ENCODE results near the gene LLCFC1.
"Not testable (repeated sequence)": the region's sequence is repeated elsewhere in the genome, so short reads cannot be mapped to it uniquely, and the experiment has no call there.

The LLCFC1 gene

DNA sequence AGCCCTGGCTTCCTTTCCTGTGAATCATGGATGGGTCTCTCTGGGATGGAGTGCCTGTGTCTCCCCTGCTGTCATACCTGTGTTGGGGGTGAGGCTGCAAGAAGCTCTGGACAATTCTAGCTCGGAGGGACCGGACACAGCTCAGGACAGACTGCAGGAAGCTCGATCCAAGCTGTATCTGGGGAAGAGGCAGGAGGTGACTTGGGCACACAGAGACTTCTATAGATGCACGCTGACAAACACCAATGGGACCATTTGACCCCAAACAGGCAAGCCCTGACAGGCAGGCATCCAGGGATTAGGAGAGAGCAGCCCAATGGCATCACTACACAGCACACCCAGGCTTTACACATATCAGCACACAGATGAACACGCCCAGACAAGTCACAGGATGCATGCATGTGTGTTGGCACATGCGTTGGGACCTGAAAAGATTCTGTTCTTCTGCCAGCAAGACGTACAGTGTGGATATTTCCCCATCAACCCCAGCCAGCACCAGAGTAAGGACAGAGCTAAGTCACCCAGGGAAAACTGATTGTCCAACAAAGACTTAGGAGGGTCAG is 4.5 kb downstream of the LLCFC1 start:
- no peak for DNase-seq

- no peak for DNase-seq
These were observed 5.7 kb downstream of the LLCFC1 start for GRCh38 chr7:142945001-142945400.

- no peak for DNase-seq
These were observed 9.3 kb downstream of the LLCFC1 start for GRCh38 chr7:142948603-142949002.

DNA sequence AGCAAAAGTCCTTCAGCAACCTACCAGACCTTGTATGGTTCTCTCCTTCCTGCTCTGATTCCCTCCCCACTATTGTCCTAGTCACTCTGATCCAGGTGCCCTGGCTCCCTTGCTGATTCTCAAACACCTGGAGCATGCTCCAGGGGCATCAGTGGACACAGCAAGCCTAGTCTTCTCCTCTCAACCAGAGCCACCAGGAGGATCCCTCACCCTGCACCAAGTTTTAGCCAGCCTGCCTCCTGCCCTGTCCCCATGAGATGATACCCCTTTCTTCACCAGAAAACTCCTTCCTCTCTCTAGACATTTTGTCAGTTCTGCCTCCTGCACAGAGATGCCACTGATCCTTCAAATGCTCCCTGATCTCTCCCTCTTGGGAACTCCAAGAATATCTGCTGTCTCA is 11.0 kb downstream of the LLCFC1 start:
- no peak for DNase-seq

GRCh38 chr7:142954680-142955268 is 15.5 kb downstream of the LLCFC1 start:
- DNase-seq = no peak

- no peak for DNase-seq
These were observed 17.8 kb downstream of the LLCFC1 start for GRCh38 chr7:142956951-142957623.

DNA sequence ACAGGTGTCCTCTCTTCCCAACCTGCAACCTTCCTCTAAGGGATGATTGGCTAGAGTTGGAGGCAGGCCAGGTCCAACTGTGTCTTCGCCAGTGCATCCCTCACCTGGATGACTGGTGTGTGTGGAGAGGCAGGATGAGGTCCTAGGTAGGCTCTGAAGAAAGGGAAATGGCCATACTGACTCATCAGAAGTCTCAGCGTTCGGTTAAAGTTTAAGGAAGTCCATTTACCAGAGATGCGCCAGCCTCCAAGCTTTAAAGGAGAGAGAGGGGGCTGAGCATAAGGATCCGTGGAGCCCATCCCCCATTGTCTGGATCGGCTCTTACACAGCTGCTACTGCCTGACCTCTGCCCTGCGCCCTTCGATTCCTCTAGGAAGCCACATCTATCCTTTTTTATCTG is 18.4 kb downstream of the LLCFC1 start:
- no peak for DNase-seq

DNA sequence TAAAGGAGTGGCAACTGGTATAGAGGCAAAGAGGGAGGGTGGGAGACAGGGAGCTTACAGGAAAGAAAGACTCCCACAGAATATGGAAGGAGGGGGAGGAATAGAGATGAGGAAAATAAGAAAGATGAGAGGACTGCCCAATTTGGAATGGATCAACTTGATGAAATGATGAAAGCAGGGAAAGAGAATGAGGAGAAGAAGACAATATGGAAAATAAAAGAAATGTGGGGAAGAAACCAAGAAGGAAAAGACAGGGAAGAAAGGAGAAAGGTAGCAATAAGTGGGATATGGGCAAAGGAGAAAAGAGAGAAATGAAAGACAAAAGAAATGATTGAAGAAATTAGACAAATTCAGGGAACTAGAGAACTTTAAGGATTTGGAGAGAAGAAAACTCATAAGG is 19.9 kb downstream of the LLCFC1 start:
- no peak for DNase-seq

DNA sequence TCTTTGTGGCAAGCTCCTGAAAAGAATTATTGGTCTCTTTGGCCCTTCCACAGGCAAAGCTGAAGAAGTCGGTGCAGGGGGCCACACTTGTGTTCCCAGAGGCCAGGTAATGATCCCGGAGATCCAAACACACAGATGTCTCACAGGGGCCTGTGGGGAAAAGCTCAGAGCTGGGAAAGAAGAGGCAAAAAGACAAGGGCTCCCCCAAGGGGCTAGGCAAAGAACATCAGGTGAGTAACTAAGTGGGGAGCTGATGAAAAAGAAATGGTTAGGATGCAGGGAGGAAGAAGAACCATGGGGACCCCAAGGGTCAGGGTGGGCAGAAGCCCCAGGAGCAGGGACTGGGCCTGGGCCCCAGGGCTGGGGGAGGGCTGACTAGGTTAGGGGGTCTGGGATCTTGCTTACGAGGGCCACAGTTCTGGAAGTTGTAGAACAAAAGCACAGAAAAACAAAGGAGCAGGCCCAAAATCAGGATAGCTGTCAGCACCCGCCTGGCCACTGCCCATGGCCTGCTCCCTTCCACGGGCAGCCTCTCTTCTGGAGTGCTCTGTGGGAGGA is 21.8 kb downstream of the LLCFC1 start:
- no peak for DNase-seq

GRCh38 chr7:142961595-142961972 is 22.3 kb downstream of the LLCFC1 start:
- DNase-seq = no peak

GRCh38 chr7:142961973-142962926 is 23.0 kb downstream of the LLCFC1 start, which contains the start of gene KEL:
Gene KEL, minus strand, starts transcription at chr7:142962363. Its CDS starts 157 bp downstream, at chr7:142962206.
- no peak for DNase-seq

DNA sequence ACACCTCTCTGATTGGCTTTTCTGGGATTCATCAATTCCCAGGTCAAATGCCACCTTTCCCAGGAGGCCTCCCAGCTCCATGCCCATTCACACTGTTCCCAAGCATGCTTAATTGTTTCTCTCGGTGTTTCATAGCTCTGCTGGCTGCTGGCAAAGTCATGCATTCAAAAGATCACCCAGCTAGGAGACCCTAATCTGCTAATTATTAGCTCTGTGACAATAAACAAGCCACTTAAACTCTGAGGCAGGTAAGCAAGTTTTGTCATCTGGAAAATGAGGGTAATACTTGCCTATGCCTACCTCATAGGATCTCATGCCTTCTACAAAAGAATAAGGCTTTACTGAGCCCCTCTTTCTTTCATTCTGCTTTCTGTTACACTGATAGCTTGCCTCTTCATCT is 23.7 kb downstream of the LLCFC1 start:
- DNase-seq = no peak

GRCh38 chr7:142963993-142964392 is 24.7 kb downstream of the LLCFC1 start:
- DNase-seq = no peak

GRCh38 chr7:142964502-142965246 is 25.4 kb downstream of the LLCFC1 start:
- no peak for DNase-seq

- no peak for DNase-seq
These were observed 28.9 kb downstream of the LLCFC1 start for GRCh38 chr7:142968229-142968628.

GRCh38 chr7:142969183-142969582 is 29.9 kb downstream of the LLCFC1 start:
- no peak for DNase-seq

- DNase-seq = no peak
These were observed 35.3 kb downstream of the LLCFC1 start for GRCh38 chr7:142974626-142975025.

- DNase-seq = not testable (repeated sequence)
These were observed 39.1 kb downstream of the LLCFC1 start for GRCh38 chr7:142978402-142978801.

GRCh38 chr7:142983825-142984224 is 44.5 kb downstream of the LLCFC1 start:
- DNase-seq = no peak

GRCh38 chr7:142984297-142984696 is 45.0 kb downstream of the LLCFC1 start:
- no peak for DNase-seq

Data from effector CD8-positive, alpha-beta T cell (primary cell).